Measurements from ENCODE around the gene KRTAP1-1. TPM values are rescaled to one million over a fixed set of nuclear protein-coding genes. Genes with fewer than 3 reads are reported as not detected.
"Not testable (repeated sequence)": the region's sequence is repeated elsewhere in the genome, so short reads cannot be mapped to it uniquely, and the experiment has no call there.

The KRTAP1-1 gene
- total RNA-seq, 2 donors from 2014 or later = 1.4 TPM; not detected in 1

DNA sequence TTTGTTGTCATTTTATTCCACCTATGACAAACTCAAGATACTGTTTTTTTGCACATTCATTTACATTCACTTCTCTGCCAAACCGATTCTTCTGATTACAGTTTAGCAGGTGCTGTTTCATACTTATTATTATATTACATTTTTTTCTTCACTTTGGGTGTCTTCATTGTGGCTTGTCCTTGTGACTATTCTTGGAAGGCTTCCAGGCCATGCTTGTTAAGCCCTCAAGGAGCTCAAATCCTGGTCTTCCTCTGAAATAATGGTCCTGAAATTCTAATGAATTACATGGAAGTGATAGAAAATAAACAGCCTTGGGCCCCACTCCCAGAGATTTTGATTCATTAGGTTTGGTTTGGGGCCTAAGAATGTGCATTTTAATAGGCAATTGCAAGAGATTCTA lies 23.1 kb upstream of the KRTAP1-1 start:
- Histone ChIP-seq H3K4me1 (replicated peaks) (no peaks in the 10 kb centered on the region), H3K4me3 (no peak overlapping the region), H3K27ac (no peak overlapping the region), H3K36me3 (no peaks in the 10 kb centered on the region), H3K9me3 (no peaks in the 10 kb centered on the region), H3K27me3 (replicated peaks; ENCODE audit: insufficient read depth) (no peaks in the 10 kb centered on the region)
- no peak for DNase-seq (ENCODE audit: low spot score)
- intact Hi-C loops (cut with DNase I) = no loop called here
- WGBS = 94% methylated on average over 1 of the region's 1 CpG
- no peak for TF ChIP-seq POLR2AphosphoS5 (IDR thresholded peaks at IDR 0.05)
- TF ChIP-seq, protein P1, sequence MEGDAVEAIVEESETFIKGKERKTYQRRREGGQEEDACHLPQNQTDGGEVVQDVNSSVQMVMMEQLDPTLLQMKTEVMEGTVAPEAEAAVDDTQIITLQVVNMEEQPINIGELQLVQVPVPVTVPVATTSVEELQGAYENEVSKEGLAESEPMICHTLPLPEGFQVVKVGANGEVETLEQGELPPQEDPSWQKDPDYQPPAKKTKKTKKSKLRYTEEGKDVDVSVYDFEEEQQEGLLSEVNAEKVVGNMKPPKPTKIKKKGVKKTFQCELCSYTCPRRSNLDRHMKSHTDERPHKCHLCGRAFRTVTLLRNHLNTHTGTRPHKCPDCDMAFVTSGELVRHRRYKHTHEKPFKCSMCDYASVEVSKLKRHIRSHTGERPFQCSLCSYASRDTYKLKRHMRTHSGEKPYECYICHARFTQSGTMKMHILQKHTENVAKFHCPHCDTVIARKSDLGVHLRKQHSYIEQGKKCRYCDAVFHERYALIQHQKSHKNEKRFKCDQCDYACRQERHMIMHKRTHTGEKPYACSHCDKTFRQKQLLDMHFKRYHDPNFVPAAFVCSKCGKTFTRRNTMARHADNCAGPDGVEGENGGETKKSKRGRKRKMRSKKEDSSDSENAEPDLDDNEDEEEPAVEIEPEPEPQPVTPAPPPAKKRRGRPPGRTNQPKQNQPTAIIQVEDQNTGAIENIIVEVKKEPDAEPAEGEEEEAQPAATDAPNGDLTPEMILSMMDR (IDR thresholded peaks at IDR 0.05) = no peak
- no peak for TF ChIP-seq POLR2A (IDR thresholded peaks at IDR 0.05)

DNA sequence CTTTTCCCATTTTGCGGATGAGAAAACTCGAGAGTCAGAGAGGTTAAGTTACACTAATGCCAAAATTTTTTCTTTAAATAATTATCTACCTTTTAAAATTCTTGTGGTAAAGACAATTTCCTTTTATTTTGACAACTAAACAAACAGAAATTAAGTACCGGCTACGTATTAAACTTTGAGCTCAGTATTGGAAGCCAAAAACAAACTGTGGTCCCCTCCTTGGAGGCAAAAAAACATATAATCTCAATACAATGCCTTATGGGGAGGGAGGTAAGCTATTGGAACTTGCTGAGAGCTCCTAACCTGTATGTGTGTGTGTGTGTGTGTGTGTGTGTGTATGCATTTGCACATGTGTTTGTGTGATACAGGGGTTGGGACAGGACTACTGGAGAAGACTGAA lies 22.2 kb upstream of the KRTAP1-1 start:
- no peaks in the 10 kb centered on the region for H3K9me3 ChIP-seq
- DNase-seq (ENCODE audit: low spot score) = no peak
- H3K27ac ChIP-seq = no peak overlapping the region
- no peaks in the 10 kb centered on the region for H3K4me1 ChIP-seq (replicated peaks)
- no peaks in the 10 kb centered on the region for H3K36me3 ChIP-seq
- intact Hi-C loops (cut with DNase I) = no loop called here
- H3K27me3 ChIP-seq (replicated peaks; ENCODE audit: insufficient read depth) = no peaks in the 10 kb centered on the region
- 50% methylated on average over 4 of the region's 4 CpGs for WGBS
- no peak overlapping the region for H3K4me3 ChIP-seq
- TF ChIP-seq POLR2AphosphoS5 (IDR thresholded peaks at IDR 0.05) (no peak), POLR2A (IDR thresholded peaks at IDR 0.05) (no peak)
- TF ChIP-seq, protein P1 (IDR thresholded peaks at IDR 0.05) = no peak

DNA sequence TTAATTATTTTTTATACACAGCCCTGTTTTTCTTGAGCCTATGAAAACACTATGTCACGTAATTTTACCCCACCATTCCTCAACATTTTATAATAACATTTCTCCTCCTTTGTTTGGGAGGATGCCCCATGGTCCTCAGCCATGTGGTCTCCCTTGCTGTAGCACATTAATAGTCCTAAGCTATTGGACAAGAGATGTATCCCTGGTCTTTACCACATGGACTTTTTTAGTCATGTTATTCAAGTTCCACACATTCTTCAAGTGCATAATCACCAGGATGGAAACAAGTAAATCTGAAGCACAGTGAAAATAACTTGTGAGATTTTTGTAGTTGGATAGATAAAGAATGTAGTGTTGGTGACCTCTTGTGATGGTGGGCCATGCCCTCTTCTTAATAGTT lies 20.7 kb upstream of the KRTAP1-1 start:
- Histone ChIP-seq H3K27ac (no peak overlapping the region), H3K4me3 (no peak overlapping the region), H3K27me3 (replicated peaks; ENCODE audit: insufficient read depth) (no peaks in the 10 kb centered on the region), H3K36me3 (no peaks in the 10 kb centered on the region), H3K4me1 (replicated peaks) (no peaks in the 10 kb centered on the region), H3K9me3 (no peaks in the 10 kb centered on the region)
- TF ChIP-seq POLR2AphosphoS5 (IDR thresholded peaks at IDR 0.05) (no peak), POLR2A (IDR thresholded peaks at IDR 0.05) (no peak)
- TF ChIP-seq, protein P1 (IDR thresholded peaks at IDR 0.05) = no peak
- intact Hi-C loops (cut with DNase I) = no loop called here
- no peak for DNase-seq (ENCODE audit: low spot score)
- WGBS = 57% methylated on average over 1 of the region's 1 CpG

DNA sequence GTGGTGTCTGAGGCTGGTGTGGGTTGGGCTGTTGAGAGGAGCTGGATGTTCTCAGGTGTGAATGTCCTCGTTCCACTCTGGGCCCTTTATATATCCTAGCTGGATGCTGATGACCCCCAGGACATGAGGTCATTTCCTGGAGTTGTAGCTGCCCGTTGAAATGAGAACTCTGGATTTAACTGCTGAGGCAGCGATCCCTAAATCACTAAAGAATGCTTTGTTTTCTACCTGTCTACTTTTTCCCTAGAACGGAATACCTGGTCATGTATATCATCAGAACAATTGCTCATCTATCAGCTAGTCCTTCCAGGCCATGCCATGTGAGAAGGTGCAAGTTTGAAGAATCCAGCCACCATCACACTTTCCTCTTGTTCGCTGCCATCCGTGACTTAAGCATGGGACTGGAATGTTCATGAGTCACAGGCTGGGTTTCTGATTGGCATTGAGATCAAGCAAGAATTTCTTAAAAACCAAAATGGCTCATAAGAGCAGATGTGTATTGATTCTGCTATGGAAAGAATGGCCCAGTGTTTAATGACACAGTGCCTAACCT lies 18.9 kb upstream of the KRTAP1-1 start, which contains the start of gene KRTAP2-3:
Gene KRTAP2-3, minus strand, starts transcription at position 63 of the 553 bp plus-strand sequence. CDS start 64 bp downstream, outside the sequence.
- no peak within 1 kb of the TSS for H3K4me3 ChIP-seq
- 72% methylated on average over 6 of the region's 6 CpGs for WGBS
- no peaks in the 10 kb centered on the region for H3K36me3 ChIP-seq
- no peaks in the 10 kb centered on the region for H3K9me3 ChIP-seq
- intact Hi-C loops (cut with DNase I) = no loop called here
- TF ChIP-seq, protein P1 (IDR thresholded peaks at IDR 0.05) = no peak
- no peak for TF ChIP-seq POLR2AphosphoS5 (IDR thresholded peaks at IDR 0.05)
- no peak for TF ChIP-seq POLR2A (IDR thresholded peaks at IDR 0.05)
- DNase-seq (ENCODE audit: low spot score) = no peak
- no peaks in the 10 kb centered on the region for H3K27me3 ChIP-seq (replicated peaks; ENCODE audit: insufficient read depth)
- no peak within 1 kb of the TSS for H3K27ac ChIP-seq
- H3K4me1 ChIP-seq (replicated peaks) = no peaks in the 10 kb centered on the region

DNA sequence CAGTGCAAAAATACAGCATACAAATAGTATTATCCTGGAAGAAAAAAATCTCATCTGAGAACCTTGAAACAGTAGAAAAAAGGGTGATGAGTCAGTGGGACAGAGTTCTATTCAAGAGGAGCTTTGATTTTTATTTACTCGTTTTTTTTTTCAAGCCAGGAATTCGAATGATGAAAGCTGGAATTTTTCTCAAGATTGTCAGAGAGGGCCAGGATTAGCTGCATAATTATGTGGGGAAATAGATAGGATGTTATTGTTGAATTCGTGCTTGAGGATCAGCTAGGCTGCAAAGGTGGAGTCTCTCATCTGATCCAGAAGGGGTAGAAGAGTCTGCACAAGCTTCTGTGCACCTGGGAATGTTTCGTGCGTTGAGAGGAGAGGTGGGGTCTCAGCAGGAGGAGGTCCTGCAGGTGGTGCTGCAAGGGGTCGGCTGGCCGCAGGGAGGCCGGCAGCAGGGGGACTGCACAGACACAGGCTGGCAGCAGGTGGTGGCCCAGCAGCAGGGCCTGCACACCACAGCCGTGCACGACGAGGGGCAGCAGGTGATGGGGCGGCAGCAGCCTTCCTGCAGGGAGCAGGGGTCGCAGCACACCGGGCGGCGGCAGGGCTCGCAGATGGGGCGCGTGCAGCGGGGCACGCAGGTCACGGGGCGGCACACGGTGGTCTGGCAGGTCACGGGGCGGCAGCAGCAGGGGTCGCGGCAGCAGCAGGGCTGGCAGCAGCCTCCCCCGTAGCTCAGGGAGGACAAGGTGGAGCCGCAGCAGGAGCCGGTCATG lies 18.2 kb upstream of the KRTAP1-1 start:
- intact Hi-C loops (cut with DNase I); H3K9me3 ChIP-seq; H3K27me3 ChIP-seq (replicated peaks; ENCODE audit: insufficient read depth); H3K4me1 ChIP-seq (replicated peaks); H3K27ac ChIP-seq; H3K36me3 ChIP-seq; H3K4me3 ChIP-seq; DNase-seq (ENCODE audit: low spot score): not testable (repeated sequence)
- 55% methylated on average over 8 of the region's 31 CpGs for WGBS

Measured in prostate gland (tissue), 2 donors.